K562 (cell line): ENCODE data around the gene TRAPPC4. TPM values are rescaled to one million over a fixed set of nuclear protein-coding genes. Genes with fewer than 3 reads are reported as not detected.
A peak's percentile ranks its signal among the peaks of the same experiment; 100 is the strongest.

Experiments
- HDAC2 ChIP-seq: fragments of 450-650 bp; IDR thresholded peaks from 2 replicates; pipeline ENCODE4 v1.6.1; 2016; ENCODE audit warnings: mild to moderate bottlenecking
- HNRNPUL1 ChIP-seq: fragments of 200-400 bp; formaldehyde crosslinking; IDR thresholded peaks from 2 replicates; pipeline ENCODE4 v1.6.1; 2017; ENCODE audit warnings: low read length
- MAZ ChIP-seq, 2 experiments: fragments of 450-650 bp in 1 of 2; sonication (generic) in 1 of 2; formaldehyde crosslinking; IDR thresholded peaks in 1 of 2; conservative IDR thresholded peaks in 1 of 2; 2 replicates each; pipeline versions ENCODE4 v1.4.0 to v1.5.0; 2020; ENCODE audit warnings: mild to moderate bottlenecking in 1 of 2, missing genetic modification reagents in 1 of 2
- SAFB ChIP-seq: fragments of 200-400 bp; formaldehyde crosslinking; IDR thresholded peaks from 2 replicates; pipeline ENCODE4 v1.6.1; 2017; ENCODE audit warnings: low read depth, low read length, borderline replicate concordance
- SMARCE1 ChIP-seq: fragments of 450-650 bp; IDR thresholded peaks from 2 replicates; pipeline ENCODE4 v1.7.1; 2016; ENCODE audit warnings: mild to moderate bottlenecking
- SREBF2 ChIP-seq: sonication (generic); formaldehyde crosslinking; IDR thresholded peaks from 2 replicates; pipeline ENCODE4 v1.4.0; 2020; ENCODE audit warnings: mild to moderate bottlenecking, missing genetic modification reagents
- STAG1 ChIP-seq: sonication (generic); formaldehyde crosslinking; IDR thresholded peaks from 2 replicates; pipeline ENCODE4 v1.5.0; 2020; ENCODE audit warnings: missing genetic modification reagents, borderline replicate concordance
- TOE1 ChIP-seq, 2 experiments: fragments of 450-650 bp in 1 of 2; sonication (generic) in 1 of 2; formaldehyde crosslinking in 1 of 2; IDR thresholded peaks; 2 replicates each; pipeline versions ENCODE4 v1.7.1 to v1.8.0; 2016 to 2022; ENCODE audit warnings: borderline replicate concordance in 2 of 2, mild to moderate bottlenecking in 2 of 2, antibody characterized with exemption in 1 of 2, inconsistent platforms in 1 of 2, low read depth in 1 of 2, missing genetic modification reagents in 1 of 2, moderate library complexity in 1 of 2
- UBTF ChIP-seq, 2 experiments: IDR thresholded peaks; 2 replicates each; pipeline ENCODE4 v1.6.1; 2012; ENCODE audit warnings: improper control_type of control experiment in 2 of 2, low read depth in 2 of 2, low read length in 2 of 2, borderline replicate concordance in 1 of 2
- ZNF3 ChIP-seq: fragments of 250-450 bp; sonication (Bioruptor Pico); IDR thresholded peaks from 2 replicates; pipeline ENCODE4 v1.5.0; 2021; ENCODE audit warnings: mild to moderate bottlenecking, moderate library complexity
- ZNF436 ChIP-seq: fragments of 250-450, 450-650 bp; sonication (Bioruptor Pico); formaldehyde crosslinking; IDR thresholded peaks from 2 replicates; pipeline ENCODE4 v1.7.0; 2020; ENCODE audit warnings: mild to moderate bottlenecking
- ZNF592 ChIP-seq: fragments of 450-650 bp; IDR thresholded peaks from 2 replicates; pipeline ENCODE4 v1.6.1; 2017; ENCODE audit warnings: antibody characterized with exemption, mild to moderate bottlenecking
- polyA plus RNA-seq, 8 experiments: library from polyadenylated mRNA; depleted of rRNA in 4 of 8; stranded (reverse) in 5 of 8; unstranded in 3 of 8; fragments of >200 nt; fragmentation: Nextera tagmentation in 2 of 8; fragmentation: Illumina TruSeq in 1 of 8; extraction: Ambion mirVana in 2 of 8; extraction: Trizol in 1 of 8; gene quantifications; 2 replicates each; pipeline versions ENCODE4 v1.2.1 to v1.2.3, GENCODE V29; 2011 to 2014; ENCODE audit warnings: inconsistent platforms in 1 of 8, missing spikeins in 1 of 8
- total RNA-seq, 7 experiments: library from RNA; depleted of rRNA in 6 of 7; stranded (reverse); fragments of >200 nt in 6 of 7; fragmentation: Illumina TruSeq in 2 of 7; extraction: Trizol in 2 of 7; gene quantifications; 2 replicates each; pipeline versions ENCODE4 v1.2.1 to v1.2.3, GENCODE V29; 2011 to 2021; ENCODE audit warnings: low replicate concordance in 1 of 7
- TF ChIP-seq, protein P1 (sequence below): fragments of 450-650 bp; IDR thresholded peaks from 2 replicates; pipeline ENCODE4 v1.6.1; 2014; ENCODE audit warnings: low read depth, mild to moderate bottlenecking, moderate library complexity, borderline replicate concordance
- TF ChIP-seq, protein P2 (sequence below): fragments of 450-650 bp; formaldehyde crosslinking; IDR thresholded peaks from 2 replicates; pipeline ENCODE4 v1.4.0; 2020; ENCODE audit warnings: mild to moderate bottlenecking, moderate library complexity

TRAPPC4 gene
- total and polyA plus RNA-seq, 9 of the 15 experiments (the other 6 are each of a cell fraction or from before 2014, with no cell fraction given): 121 to 524 (median 142) TPM

- no peak for TF ChIP-seq SREBF2 (CRISPR knock-in tag)
- TF ChIP-seq, protein P1, sequence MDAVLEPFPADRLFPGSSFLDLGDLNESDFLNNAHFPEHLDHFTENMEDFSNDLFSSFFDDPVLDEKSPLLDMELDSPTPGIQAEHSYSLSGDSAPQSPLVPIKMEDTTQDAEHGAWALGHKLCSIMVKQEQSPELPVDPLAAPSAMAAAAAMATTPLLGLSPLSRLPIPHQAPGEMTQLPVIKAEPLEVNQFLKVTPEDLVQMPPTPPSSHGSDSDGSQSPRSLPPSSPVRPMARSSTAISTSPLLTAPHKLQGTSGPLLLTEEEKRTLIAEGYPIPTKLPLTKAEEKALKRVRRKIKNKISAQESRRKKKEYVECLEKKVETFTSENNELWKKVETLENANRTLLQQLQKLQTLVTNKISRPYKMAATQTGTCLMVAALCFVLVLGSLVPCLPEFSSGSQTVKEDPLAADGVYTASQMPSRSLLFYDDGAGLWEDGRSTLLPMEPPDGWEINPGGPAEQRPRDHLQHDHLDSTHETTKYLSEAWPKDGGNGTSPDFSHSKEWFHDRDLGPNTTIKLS: peak; percentile 87
- no peak for TF ChIP-seq HNRNPUL1
- no peak for TF ChIP-seq SAFB
- TF ChIP-seq, protein P2, sequence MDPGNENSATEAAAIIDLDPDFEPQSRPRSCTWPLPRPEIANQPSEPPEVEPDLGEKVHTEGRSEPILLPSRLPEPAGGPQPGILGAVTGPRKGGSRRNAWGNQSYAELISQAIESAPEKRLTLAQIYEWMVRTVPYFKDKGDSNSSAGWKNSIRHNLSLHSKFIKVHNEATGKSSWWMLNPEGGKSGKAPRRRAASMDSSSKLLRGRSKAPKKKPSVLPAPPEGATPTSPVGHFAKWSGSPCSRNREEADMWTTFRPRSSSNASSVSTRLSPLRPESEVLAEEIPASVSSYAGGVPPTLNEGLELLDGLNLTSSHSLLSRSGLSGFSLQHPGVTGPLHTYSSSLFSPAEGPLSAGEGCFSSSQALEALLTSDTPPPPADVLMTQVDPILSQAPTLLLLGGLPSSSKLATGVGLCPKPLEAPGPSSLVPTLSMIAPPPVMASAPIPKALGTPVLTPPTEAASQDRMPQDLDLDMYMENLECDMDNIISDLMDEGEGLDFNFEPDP: 0 out of 2 replicates have a peak, but pooled peaks have one; percentile 11
- TF ChIP-seq ZNF436: no peak
- peak; percentile 97 for TF ChIP-seq ZNF592
- peak; percentile 92 for TF ChIP-seq HDAC2
- peak; percentile 67 to 91; a peak in 2 of 4 replicates for TF ChIP-seq UBTF (IDR thresholded peaks at IDR 0.05; ENCODE audit: borderline replicate concordance in 1 of 2, low read depth in 2 of 2, low read length in 2 of 2)
- TF ChIP-seq MAZ (CRISPR knock-in tag; conservative IDR thresholded peaks at IDR 0.05 in 1 of 2, IDR thresholded peaks at IDR 0.05 in 1 of 2): peak; percentile 65 to 94; a peak in 3 of 4 replicates
- peak; percentile 71; the same call in 1 of the 2 replicates for TF ChIP-seq TOE1 (IDR thresholded peaks at IDR 0.05; ENCODE audit: borderline replicate concordance)
- TF ChIP-seq TOE1 (CRISPR knock-in tag; IDR thresholded peaks at IDR 0.05; ENCODE audit: borderline replicate concordance, low read depth): no peak
- no peak for TF ChIP-seq STAG1 (CRISPR knock-in tag)
- TF ChIP-seq SMARCE1: peak; percentile 73
- TF ChIP-seq ZNF3: no peak
Measured at GRCh38 chr11:118980191-118980881, 38.2 kb upstream of the TRAPPC4 start (continued).
